Measurements from ENCODE around the gene RNF39. TPM values are rescaled to one million over a fixed set of nuclear protein-coding genes. Genes with fewer than 3 reads are reported as not detected.

Gene RNF39
- total and polyA plus RNA-seq, 2 of the 13 experiments (the other 11 are each of a cell fraction or from before 2014, with no cell fraction given) = 0.13 to 1.8 TPM

GRCh38 chr6:30066577-30067459 is 8.8 kb downstream of the RNF39 start, which contains the start of gene PPP1R11 (continued):
- TF ChIP-seq, protein P1, sequence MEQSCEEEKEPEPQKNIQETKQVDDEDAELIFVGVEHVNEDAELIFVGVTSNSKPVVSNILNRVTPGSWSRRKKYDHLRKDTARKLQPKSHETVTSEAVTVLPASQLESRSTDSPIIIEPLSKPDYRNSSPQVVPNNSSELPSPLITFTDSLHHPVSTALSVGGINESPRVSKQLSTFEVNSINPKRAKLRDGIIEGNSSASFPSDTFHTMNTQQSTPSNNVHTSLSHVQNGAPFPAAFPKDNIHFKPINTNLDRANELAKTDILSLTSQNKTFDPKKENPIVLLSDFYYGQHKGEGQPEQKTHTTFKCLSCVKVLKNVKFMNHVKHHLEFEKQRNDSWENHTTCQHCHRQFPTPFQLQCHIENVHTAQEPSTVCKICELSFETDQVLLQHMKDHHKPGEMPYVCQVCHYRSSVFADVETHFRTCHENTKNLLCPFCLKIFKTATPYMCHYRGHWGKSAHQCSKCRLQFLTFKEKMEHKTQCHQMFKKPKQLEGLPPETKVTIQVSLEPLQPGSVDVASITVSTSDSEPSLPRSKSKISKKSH (CRISPR knock-in tag; IDR thresholded peaks at IDR 0.05; ENCODE audit: borderline replicate concordance) = peak; percentile 72
- TF ChIP-seq CENPX (CRISPR knock-in tag; IDR thresholded peaks at IDR 0.05) (no peak), CEBPG (CRISPR knock-in tag; IDR thresholded peaks at IDR 0.05) (0 out of 2 replicates have a peak, but pooled peaks have one; percentile 29), ZNF563 (CRISPR knock-in tag; IDR thresholded peaks at IDR 0.05) (peak; percentile 52; the same call in 1 of the 2 replicates), RXRA (CRISPR knock-in tag; IDR thresholded peaks at IDR 0.05) (peak; percentile 90), NR3C1 (CRISPR knock-in tag; IDR thresholded peaks at IDR 0.05) (no peak), KMT2B (CRISPR knock-in tag; IDR thresholded peaks at IDR 0.05) (peak; percentile 92), TBL1XR1 (IDR thresholded peaks at IDR 0.05; ENCODE audit: borderline replicate concordance, low read length, partially characterized antibody) (peak; percentile 15), CREM (IDR thresholded peaks at IDR 0.05) (peak; percentile 98), CREM (CRISPR knock-in tag; IDR thresholded peaks at IDR 0.05) (peak; percentile 62; the same call in 1 of the 2 replicates), ZNF354B (CRISPR knock-in tag; IDR thresholded peaks at IDR 0.05) (peak; percentile 96), ZMYM3 (CRISPR knock-in tag; IDR thresholded peaks at IDR 0.05) (no peak), TP53 (CRISPR knock-in tag; conservative IDR thresholded peaks at IDR 0.05) (peak; percentile 77), SETDB1 (CRISPR knock-in tag; IDR thresholded peaks at IDR 0.05; ENCODE audit: borderline replicate concordance) (no peak), TAF1 (CRISPR knock-in tag; IDR thresholded peaks at IDR 0.05) (peak; percentile 78; the same call in 1 of the 2 replicates), SALL1 (CRISPR knock-in tag; IDR thresholded peaks at IDR 0.05) (peak; percentile 96), SMAD1 (CRISPR knock-in tag; IDR thresholded peaks at IDR 0.05; ENCODE audit: borderline replicate concordance, low read depth) (peak; percentile 65; the same call in 1 of the 2 replicates), MIER3 (CRISPR knock-in tag; IDR thresholded peaks at IDR 0.05; ENCODE audit: borderline replicate concordance) (peak; percentile 96), KLF11 (CRISPR knock-in tag; IDR thresholded peaks at IDR 0.05) (no peak; the same call in 1 of the 2 replicates), ZNF543 (CRISPR knock-in tag; IDR thresholded peaks at IDR 0.05) (peak; percentile 77; the same call in 1 of the 2 replicates)
- TF ChIP-seq, protein P2, sequence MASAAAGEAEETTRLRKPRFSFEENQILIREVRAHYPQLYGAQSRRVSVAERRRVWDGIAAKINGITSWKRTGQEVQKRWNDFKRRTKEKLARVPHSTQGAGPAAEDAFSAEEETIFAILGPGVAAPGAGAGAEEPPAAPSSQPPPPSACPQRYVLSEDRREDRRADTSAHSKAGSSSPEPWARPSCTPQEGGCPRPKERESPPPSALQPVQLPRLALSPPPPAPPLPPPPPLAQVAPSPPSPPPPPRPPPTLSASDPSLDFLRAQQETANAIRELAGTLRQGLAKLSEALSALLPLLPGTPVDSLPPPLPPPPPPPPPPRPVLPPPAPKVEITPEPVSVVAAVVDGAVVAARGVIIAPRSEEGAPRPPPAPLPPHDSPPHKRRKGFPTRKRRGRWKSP (CRISPR knock-in tag; IDR thresholded peaks at IDR 0.05) = no peak; the same call in 1 of the 2 replicates
- TF ChIP-seq, protein P3, sequence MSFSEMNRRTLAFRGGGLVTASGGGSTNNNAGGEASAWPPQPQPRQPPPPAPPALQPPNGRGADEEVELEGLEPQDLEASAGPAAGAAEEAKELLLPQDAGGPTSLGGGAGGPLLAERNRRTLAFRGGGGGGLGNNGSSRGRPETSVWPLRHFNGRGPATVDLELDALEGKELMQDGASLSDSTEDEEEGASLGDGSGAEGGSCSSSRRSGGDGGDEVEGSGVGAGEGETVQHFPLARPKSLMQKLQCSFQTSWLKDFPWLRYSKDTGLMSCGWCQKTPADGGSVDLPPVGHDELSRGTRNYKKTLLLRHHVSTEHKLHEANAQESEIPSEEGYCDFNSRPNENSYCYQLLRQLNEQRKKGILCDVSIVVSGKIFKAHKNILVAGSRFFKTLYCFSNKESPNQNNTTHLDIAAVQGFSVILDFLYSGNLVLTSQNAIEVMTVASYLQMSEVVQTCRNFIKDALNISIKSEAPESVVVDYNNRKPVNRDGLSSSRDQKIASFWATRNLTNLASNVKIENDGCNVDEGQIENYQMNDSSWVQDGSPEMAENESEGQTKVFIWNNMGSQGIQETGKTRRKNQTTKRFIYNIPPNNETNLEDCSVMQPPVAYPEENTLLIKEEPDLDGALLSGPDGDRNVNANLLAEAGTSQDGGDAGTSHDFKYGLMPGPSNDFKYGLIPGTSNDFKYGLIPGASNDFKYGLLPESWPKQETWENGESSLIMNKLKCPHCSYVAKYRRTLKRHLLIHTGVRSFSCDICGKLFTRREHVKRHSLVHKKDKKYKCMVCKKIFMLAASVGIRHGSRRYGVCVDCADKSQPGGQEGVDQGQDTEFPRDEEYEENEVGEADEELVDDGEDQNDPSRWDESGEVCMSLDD (CRISPR knock-in tag; IDR thresholded peaks at IDR 0.05; ENCODE audit: borderline replicate concordance) = 0 out of 2 replicates have a peak, but pooled peaks have one; percentile 56
- TF ChIP-seq, protein P4, sequence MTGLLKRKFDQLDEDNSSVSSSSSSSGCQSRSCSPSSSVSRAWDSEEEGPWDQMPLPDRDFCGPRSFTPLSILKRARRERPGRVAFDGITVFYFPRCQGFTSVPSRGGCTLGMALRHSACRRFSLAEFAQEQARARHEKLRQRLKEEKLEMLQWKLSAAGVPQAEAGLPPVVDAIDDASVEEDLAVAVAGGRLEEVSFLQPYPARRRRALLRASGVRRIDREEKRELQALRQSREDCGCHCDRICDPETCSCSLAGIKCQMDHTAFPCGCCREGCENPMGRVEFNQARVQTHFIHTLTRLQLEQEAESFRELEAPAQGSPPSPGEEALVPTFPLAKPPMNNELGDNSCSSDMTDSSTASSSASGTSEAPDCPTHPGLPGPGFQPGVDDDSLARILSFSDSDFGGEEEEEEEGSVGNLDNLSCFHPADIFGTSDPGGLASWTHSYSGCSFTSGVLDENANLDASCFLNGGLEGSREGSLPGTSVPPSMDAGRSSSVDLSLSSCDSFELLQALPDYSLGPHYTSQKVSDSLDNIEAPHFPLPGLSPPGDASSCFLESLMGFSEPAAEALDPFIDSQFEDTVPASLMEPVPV (CRISPR knock-in tag; IDR thresholded peaks at IDR 0.05) = peak; percentile 98

Measured in HepG2 (cell line).